K562 (cell line): ENCODE data around the gene FOSL1. TPM values are rescaled to one million over a fixed set of nuclear protein-coding genes. Genes with fewer than 3 reads are reported as not detected.

Source experiments
- ARNT ChIP-seq, 2 experiments: fragments of 450-650 bp; IDR thresholded peaks; 2 replicates each; pipeline ENCODE4 v1.6.1; 2016; ENCODE audit warnings: mild to moderate bottlenecking in 1 of 2
- CBX5 ChIP-seq: IDR thresholded peaks from 2 replicates; pipeline ENCODE4 v1.6.1; 2014; ENCODE audit warnings: low read depth, borderline replicate concordance
- CHD2 ChIP-seq: IDR thresholded peaks from 2 replicates; pipeline ENCODE4 v1.6.1; 2011; ENCODE audit warnings: low read depth, low read length
- EWSR1 ChIP-seq: fragments of 450-650 bp; IDR thresholded peaks from 2 replicates; pipeline ENCODE4 v1.6.1; 2018; ENCODE audit warnings: borderline replicate concordance, mild to moderate bottlenecking, low read depth, moderate library complexity; ENCODE audit not compliant: partially characterized antibody
- FOXO4 ChIP-seq: fragments of 450-650 bp; formaldehyde crosslinking; IDR thresholded peaks from 2 replicates; pipeline ENCODE4 v1.4.0; 2020; ENCODE audit warnings: mild to moderate bottlenecking, moderate library complexity
- MLX ChIP-seq, 2 experiments: fragments of 450-650 bp in 1 of 2; sonication (generic) in 1 of 2; formaldehyde crosslinking; conservative IDR thresholded peaks; 2 replicates each; pipeline versions ENCODE4 v1.4.0 to v1.8.1; 2020 to 2022; ENCODE audit warnings: mild to moderate bottlenecking in 1 of 2, missing genetic modification reagents in 1 of 2
- POLR3A ChIP-seq: IDR thresholded peaks from 2 replicates; pipeline ENCODE4 v1.6.1; 2011; ENCODE audit warnings: borderline replicate concordance, mild to moderate bottlenecking, moderate library complexity; ENCODE audit not compliant: insufficient read length, insufficient read depth; ENCODE audit errors: extremely low read depth
- RB1 ChIP-seq: fragments of 450-650 bp; IDR thresholded peaks from 2 replicates; pipeline ENCODE4 v1.6.1; 2017; ENCODE audit warnings: low read depth, mild to moderate bottlenecking
- SNRNP70 ChIP-seq: fragments of 200-400 bp; formaldehyde crosslinking; optimal IDR thresholded peaks from 2 replicates; pipeline ENCODE3; 2017; ENCODE audit warnings: low read depth, low read length
- TBL1XR1 ChIP-seq, 2 experiments: IDR thresholded peaks; 2 replicates each; pipeline ENCODE4 v1.6.1; 2012; ENCODE audit warnings: improper control_type of control experiment in 2 of 2, low read length in 2 of 2, mild to moderate bottlenecking in 1 of 2
- TOE1 ChIP-seq, 2 experiments: fragments of 450-650 bp in 1 of 2; sonication (generic) in 1 of 2; formaldehyde crosslinking in 1 of 2; IDR thresholded peaks; 2 replicates each; pipeline versions ENCODE4 v1.7.1 to v1.8.0; 2016 to 2022; ENCODE audit warnings: borderline replicate concordance in 2 of 2, mild to moderate bottlenecking in 2 of 2, antibody characterized with exemption in 1 of 2, inconsistent platforms in 1 of 2, low read depth in 1 of 2, missing genetic modification reagents in 1 of 2, moderate library complexity in 1 of 2
- TRIM25 ChIP-seq: fragments of 450-650 bp; IDR thresholded peaks from 2 replicates; pipeline ENCODE4 v1.7.0; 2016; ENCODE audit warnings: borderline replicate concordance
- ZNF174 ChIP-seq: fragments of 250-450 bp; sonication (Bioruptor Pico); IDR thresholded peaks from 2 replicates; pipeline ENCODE4 v1.4.0; 2020; ENCODE audit warnings: mild to moderate bottlenecking
- ZNF3 ChIP-seq: fragments of 250-450 bp; sonication (Bioruptor Pico); IDR thresholded peaks from 2 replicates; pipeline ENCODE4 v1.5.0; 2021; ENCODE audit warnings: mild to moderate bottlenecking, moderate library complexity
- ZNF507 ChIP-seq: conservative IDR thresholded peaks from 2 replicates; pipeline ENCODE4 v1.6.1; 2017; ENCODE audit warnings: missing genetic modification characterization, missing compliant biosample characterization
- ZNF583 ChIP-seq: fragments of 250-450 bp; sonication (Bioruptor Pico); IDR thresholded peaks from 2 replicates; pipeline ENCODE4 v1.4.0; 2020
- polyA plus RNA-seq, 8 experiments: library from polyadenylated mRNA; depleted of rRNA in 4 of 8; stranded (reverse) in 5 of 8; unstranded in 3 of 8; fragments of >200 nt; fragmentation: Nextera tagmentation in 2 of 8; fragmentation: Illumina TruSeq in 1 of 8; extraction: Ambion mirVana in 2 of 8; extraction: Trizol in 1 of 8; gene quantifications; 2 replicates each; pipeline versions ENCODE4 v1.2.1 to v1.2.3, GENCODE V29; 2011 to 2014; ENCODE audit warnings: inconsistent platforms in 1 of 8, missing spikeins in 1 of 8
- total RNA-seq, 7 experiments: library from RNA; depleted of rRNA in 6 of 7; stranded (reverse); fragments of >200 nt in 6 of 7; fragmentation: Illumina TruSeq in 2 of 7; extraction: Trizol in 2 of 7; gene quantifications; 2 replicates each; pipeline versions ENCODE4 v1.2.1 to v1.2.3, GENCODE V29; 2011 to 2021; ENCODE audit warnings: low replicate concordance in 1 of 7
- TF ChIP-seq, protein P1 (sequence below): sonication (generic); formaldehyde crosslinking; IDR thresholded peaks from 2 replicates; pipeline ENCODE4 v1.8.0; 2022; ENCODE audit warnings: mild to moderate bottlenecking, missing genetic modification reagents

FOSL1 gene
- total and polyA plus RNA-seq, 9 of the 15 experiments (the other 6 are each of a cell fraction or from before 2014, with no cell fraction given) = 3.5 to 39.6 (median 10.0) TPM

- TF ChIP-seq MLX (CRISPR knock-in tag; conservative IDR thresholded peaks at IDR 0.05) = no peak
- TF ChIP-seq RB1 = peak; percentile 67; the same call in 1 of the 2 replicates
- TF ChIP-seq ZNF3 (CRISPR knock-in tag) = no peak
- no peak for TF ChIP-seq EWSR1
- TF ChIP-seq ZNF507 (tag) = no peak
- peak; percentile 48; the same call in 1 of the 2 replicates for TF ChIP-seq TOE1 (IDR thresholded peaks at IDR 0.05; ENCODE audit: borderline replicate concordance)
- TF ChIP-seq TOE1 (CRISPR knock-in tag; IDR thresholded peaks at IDR 0.05; ENCODE audit: borderline replicate concordance, low read depth) = no peak
- TF ChIP-seq ZNF174 (CRISPR knock-in tag) = no peak
- no peak for TF ChIP-seq TRIM25
- TF ChIP-seq FOXO4 (CRISPR knock-in tag) = no peak
- no peak for TF ChIP-seq ZNF583 (CRISPR knock-in tag)
- TF ChIP-seq CHD2 = no peak
- TF ChIP-seq, protein P1, sequence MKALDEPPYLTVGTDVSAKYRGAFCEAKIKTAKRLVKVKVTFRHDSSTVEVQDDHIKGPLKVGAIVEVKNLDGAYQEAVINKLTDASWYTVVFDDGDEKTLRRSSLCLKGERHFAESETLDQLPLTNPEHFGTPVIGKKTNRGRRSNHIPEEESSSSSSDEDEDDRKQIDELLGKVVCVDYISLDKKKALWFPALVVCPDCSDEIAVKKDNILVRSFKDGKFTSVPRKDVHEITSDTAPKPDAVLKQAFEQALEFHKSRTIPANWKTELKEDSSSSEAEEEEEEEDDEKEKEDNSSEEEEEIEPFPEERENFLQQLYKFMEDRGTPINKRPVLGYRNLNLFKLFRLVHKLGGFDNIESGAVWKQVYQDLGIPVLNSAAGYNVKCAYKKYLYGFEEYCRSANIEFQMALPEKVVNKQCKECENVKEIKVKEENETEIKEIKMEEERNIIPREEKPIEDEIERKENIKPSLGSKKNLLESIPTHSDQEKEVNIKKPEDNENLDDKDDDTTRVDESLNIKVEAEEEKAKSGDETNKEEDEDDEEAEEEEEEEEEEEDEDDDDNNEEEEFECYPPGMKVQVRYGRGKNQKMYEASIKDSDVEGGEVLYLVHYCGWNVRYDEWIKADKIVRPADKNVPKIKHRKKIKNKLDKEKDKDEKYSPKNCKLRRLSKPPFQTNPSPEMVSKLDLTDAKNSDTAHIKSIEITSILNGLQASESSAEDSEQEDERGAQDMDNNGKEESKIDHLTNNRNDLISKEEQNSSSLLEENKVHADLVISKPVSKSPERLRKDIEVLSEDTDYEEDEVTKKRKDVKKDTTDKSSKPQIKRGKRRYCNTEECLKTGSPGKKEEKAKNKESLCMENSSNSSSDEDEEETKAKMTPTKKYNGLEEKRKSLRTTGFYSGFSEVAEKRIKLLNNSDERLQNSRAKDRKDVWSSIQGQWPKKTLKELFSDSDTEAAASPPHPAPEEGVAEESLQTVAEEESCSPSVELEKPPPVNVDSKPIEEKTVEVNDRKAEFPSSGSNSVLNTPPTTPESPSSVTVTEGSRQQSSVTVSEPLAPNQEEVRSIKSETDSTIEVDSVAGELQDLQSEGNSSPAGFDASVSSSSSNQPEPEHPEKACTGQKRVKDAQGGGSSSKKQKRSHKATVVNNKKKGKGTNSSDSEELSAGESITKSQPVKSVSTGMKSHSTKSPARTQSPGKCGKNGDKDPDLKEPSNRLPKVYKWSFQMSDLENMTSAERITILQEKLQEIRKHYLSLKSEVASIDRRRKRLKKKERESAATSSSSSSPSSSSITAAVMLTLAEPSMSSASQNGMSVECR (CRISPR knock-in tag) = no peak; the same call in 1 of the 2 replicates
- TF ChIP-seq CBX5 = no peak
- no peak for TF ChIP-seq POLR3A
- no peak for TF ChIP-seq ARNT (IDR thresholded peaks at IDR 0.05)
- TF ChIP-seq TBL1XR1 (IDR thresholded peaks at IDR 0.05; ENCODE audit: low read length in 2 of 2) = peak in 1 of 2 experiments; percentile 21; a peak in 2 of 4 replicates
- no peak for TF ChIP-seq SNRNP70
Measured at GRCh38 chr11:65900125-65900898, at the start of gene FOSL1 (continued).
